Mesenchymal stem cell (in vitro differentiated cells and primary cell): ENCODE results near the gene CPNE8.
A peak's percentile ranks its signal among the peaks of the same experiment; 100 is the strongest.

Experiments
- DNase-seq: peaks from one replicate; pipeline ENCODE4 v3.0.0-alpha.2; 2013
- H2AFZ ChIP-seq: one replicate; pipeline ENCODE4 v1.6.1; 2013; ENCODE audit warnings: low read depth, mild to moderate bottlenecking, control low read depth, inconsistent platforms, low read length, moderate library complexity
- H2AK5ac ChIP-seq: 2 replicates; pipeline ENCODE4 v1.6.1; 2013; ENCODE audit warnings: low read length, moderate library complexity, mild to moderate bottlenecking, inconsistent platforms; ENCODE audit not compliant: severe bottlenecking
- H2BK120ac ChIP-seq: one replicate; pipeline ENCODE4 v1.6.1; 2013; ENCODE audit warnings: low read depth, mild to moderate bottlenecking, inconsistent platforms, low read length, moderate library complexity
- H2BK12ac ChIP-seq, 2 experiments: one replicate each; pipeline ENCODE4 v1.6.1; 2013; ENCODE audit warnings: inconsistent platforms in 2 of 2, low read length in 2 of 2, mild to moderate bottlenecking in 2 of 2, moderate library complexity in 2 of 2, control low read depth in 1 of 2
- H2BK15ac ChIP-seq: one replicate; pipeline ENCODE4 v1.6.1; 2013; ENCODE audit warnings: mild to moderate bottlenecking, low read depth, inconsistent platforms; ENCODE audit not compliant: poor library complexity, severe bottlenecking
- H2BK5ac ChIP-seq: 2 replicates; pipeline ENCODE4 v1.6.1; 2013; ENCODE audit warnings: low read depth, mild to moderate bottlenecking, low read length, control low read depth, inconsistent platforms; ENCODE audit not compliant: poor library complexity, severe bottlenecking
- H3K14ac ChIP-seq, 2 experiments: one replicate each; pipeline ENCODE4 v1.6.1; 2013; ENCODE audit warnings: inconsistent platforms in 2 of 2, low read length in 2 of 2, control low read depth in 1 of 2, mild to moderate bottlenecking in 1 of 2, moderate library complexity in 1 of 2
- H3K18ac ChIP-seq, 2 experiments: one replicate each; pipeline ENCODE4 v1.6.1; 2013; ENCODE audit warnings: inconsistent platforms in 2 of 2, low read length in 2 of 2, control low read depth in 1 of 2, low read depth in 1 of 2, mild to moderate bottlenecking in 1 of 2
- H3K23ac ChIP-seq, 2 experiments: one replicate each; pipeline ENCODE4 v1.6.1; 2013; ENCODE audit warnings: inconsistent platforms in 2 of 2, low read length in 2 of 2, mild to moderate bottlenecking in 2 of 2, moderate library complexity in 2 of 2, control low read depth in 1 of 2
- H3K27ac ChIP-seq: 2 replicates; pipeline ENCODE4 v1.5.1; 2013; ENCODE audit warnings: mild to moderate bottlenecking, moderate library complexity, low read length, control low read depth, inconsistent platforms; ENCODE audit not compliant: poor library complexity, severe bottlenecking
- H3K27me3 ChIP-seq, 2 experiments: 2 replicates each; pipeline versions ENCODE4 v1.6.1 to v1.7.0; 2013; ENCODE audit warnings: low read length in 2 of 2, mild to moderate bottlenecking in 2 of 2, moderate library complexity in 2 of 2, control low read depth in 1 of 2, inconsistent platforms in 1 of 2; ENCODE audit not compliant: control insufficient read depth in 1 of 2, insufficient read depth in 1 of 2
- H3K36me3 ChIP-seq, 2 experiments: 2 replicates each; pipeline versions ENCODE4 v1.6.1 to v1.7.0; 2013; ENCODE audit warnings: low read length in 2 of 2, control low read depth in 1 of 2, inconsistent platforms in 1 of 2, low read depth in 1 of 2, mild to moderate bottlenecking in 1 of 2; ENCODE audit not compliant: insufficient read depth in 2 of 2, control insufficient read depth in 1 of 2
- H3K4ac ChIP-seq, 2 experiments: one replicate each; pipeline ENCODE4 v1.6.1; 2013; ENCODE audit warnings: inconsistent platforms in 2 of 2, low read length in 2 of 2, mild to moderate bottlenecking in 2 of 2, moderate library complexity in 2 of 2, control low read depth in 1 of 2, low read depth in 1 of 2
- H3K4me1 ChIP-seq: 2 replicates; pipeline ENCODE4 v1.6.1; 2013; ENCODE audit warnings: low read depth, low read length, control low read depth; ENCODE audit not compliant: control insufficient read depth, insufficient read depth
- H3K4me2 ChIP-seq: 2 replicates; pipeline ENCODE4 v1.6.1; 2013; ENCODE audit warnings: low read length, mild to moderate bottlenecking, inconsistent platforms; ENCODE audit not compliant: poor library complexity, severe bottlenecking
- H3K4me3 ChIP-seq, 2 experiments: 2 replicates each; pipeline versions ENCODE4 v1.5.1 to v1.7.0; 2013; ENCODE audit warnings: low read length in 2 of 2, mild to moderate bottlenecking in 2 of 2, control low read depth in 1 of 2, low read depth in 1 of 2; ENCODE audit not compliant: insufficient read depth in 1 of 2
- H3K79me1 ChIP-seq: replicated peaks from 2 replicates; pipeline ENCODE4 v1.6.1; 2013; ENCODE audit warnings: mild to moderate bottlenecking, control low read depth, low read length, inconsistent platforms; ENCODE audit not compliant: poor library complexity, severe bottlenecking
- H3K9ac ChIP-seq: 2 replicates; pipeline ENCODE4 v1.7.0; 2013; ENCODE audit warnings: mild to moderate bottlenecking, low read length, moderate library complexity
- H3K9me3 ChIP-seq: 2 replicates; pipeline ENCODE4 v1.7.0; 2013; ENCODE audit warnings: mild to moderate bottlenecking, low read length; ENCODE audit not compliant: control insufficient read depth
- H4K8ac ChIP-seq: one replicate; pipeline ENCODE4 v1.6.1; 2013; ENCODE audit warnings: inconsistent platforms, mild to moderate bottlenecking, low read length, moderate library complexity
- H4K91ac ChIP-seq: one replicate; pipeline ENCODE4 v1.6.1; 2013; ENCODE audit warnings: mild to moderate bottlenecking, low read length, inconsistent platforms
- WGBS: methylation state at CpG from one replicate; pipeline ENCODE4 v1.1.7; 2013; ENCODE audit warnings: mixed read lengths; 5-methylcytosine and 5-hydroxymethylcytosine counted together

CPNE8 gene

DNA sequence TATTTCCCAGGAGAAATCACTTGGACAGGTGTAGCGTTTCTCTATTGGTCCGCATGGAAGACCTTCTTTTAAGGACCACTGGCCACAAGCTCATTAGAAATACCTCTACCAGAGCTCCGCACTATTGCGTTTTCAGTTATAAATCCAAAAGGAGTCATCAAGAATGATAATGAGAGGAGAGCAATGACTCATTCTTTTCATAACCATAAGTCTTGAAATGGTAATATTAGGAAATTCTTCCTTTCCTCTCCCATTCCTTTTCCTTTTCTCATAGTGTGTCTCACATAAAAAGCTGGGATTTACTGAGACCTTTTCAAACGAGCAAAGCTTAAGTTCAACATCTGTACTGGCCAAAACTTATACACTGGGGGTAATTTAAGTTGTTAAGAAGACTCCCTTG, 215.7 kb downstream of the CPNE8 start:
- Histone ChIP-seq H3K79me1 (no peaks in the 10 kb centered on the region), H3K23ac (no peak overlapping the region), H3K4me1 (no peaks in the 10 kb centered on the region), H3K27ac (no peak overlapping the region), H3K9me3 (no peaks in the 10 kb centered on the region), H2AK5ac (no peak overlapping the region), H3K9ac (peak overlapping the region; percentile 43), H2AFZ (no peak overlapping the region), H3K18ac (no peak overlapping the region), H3K4me2 (no peak overlapping the region), H2BK5ac (no peak overlapping the region), H2BK120ac (no peak overlapping the region), H3K14ac (no peak overlapping the region), H2BK15ac (no peak overlapping the region), H3K36me3 (peaks cover 2 to 17% of the 10 kb centered on the region in 2 experiments), H2BK12ac (no peak overlapping the region), H3K27me3 (no peaks in the 10 kb centered on the region), H4K8ac (no peak overlapping the region), H3K4me3 (no peak overlapping the region), H4K91ac (no peak overlapping the region), H3K4ac (no peak overlapping the region)
- 86% methylated on average over 2 of the region's 5 CpGs for WGBS
- DNase-seq, result peak; percentile 2

DNA sequence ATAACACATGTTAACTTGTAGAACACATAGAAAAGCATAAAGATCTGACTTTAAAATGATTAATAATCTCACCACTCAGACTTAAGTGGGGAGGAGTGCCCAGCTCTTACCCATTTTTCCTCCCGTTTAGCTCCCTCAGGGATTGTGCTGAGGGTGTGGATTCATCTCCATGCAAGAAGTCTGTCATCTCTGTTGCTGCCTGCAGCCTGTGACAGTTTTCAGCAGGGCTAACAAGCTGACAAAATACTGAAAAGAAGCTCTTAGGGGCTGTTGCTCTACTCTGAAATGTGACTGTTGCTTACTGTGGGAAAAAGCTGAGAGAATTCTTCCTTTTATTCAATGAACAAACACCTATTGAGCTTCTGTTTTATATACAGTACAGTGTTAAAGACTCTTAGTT, 216.2 kb downstream of the CPNE8 start:
- Histone ChIP-seq H3K27ac (no peak overlapping the region), H3K9ac (no peak overlapping the region), H2BK120ac (no peak overlapping the region), H3K4ac (no peak overlapping the region), H3K4me1 (no peaks in the 10 kb centered on the region), H2AFZ (no peak overlapping the region), H3K18ac (no peak overlapping the region), H3K14ac (no peak overlapping the region), H3K79me1 (no peaks in the 10 kb centered on the region), H4K8ac (no peak overlapping the region), H2BK5ac (no peak overlapping the region), H3K9me3 (no peaks in the 10 kb centered on the region), H3K23ac (no peak overlapping the region), H4K91ac (no peak overlapping the region), H2BK12ac (no peak overlapping the region), H2AK5ac (no peak overlapping the region), H3K4me2 (no peak overlapping the region), H2BK15ac (no peak overlapping the region), H3K4me3 (no peak overlapping the region), H3K36me3 (peaks cover 2 to 21% of the 10 kb centered on the region in 2 experiments), H3K27me3 (no peaks in the 10 kb centered on the region)
- 94% methylated on average over 1 of the region's 1 CpG for WGBS
- DNase-seq, result no peak

DNA sequence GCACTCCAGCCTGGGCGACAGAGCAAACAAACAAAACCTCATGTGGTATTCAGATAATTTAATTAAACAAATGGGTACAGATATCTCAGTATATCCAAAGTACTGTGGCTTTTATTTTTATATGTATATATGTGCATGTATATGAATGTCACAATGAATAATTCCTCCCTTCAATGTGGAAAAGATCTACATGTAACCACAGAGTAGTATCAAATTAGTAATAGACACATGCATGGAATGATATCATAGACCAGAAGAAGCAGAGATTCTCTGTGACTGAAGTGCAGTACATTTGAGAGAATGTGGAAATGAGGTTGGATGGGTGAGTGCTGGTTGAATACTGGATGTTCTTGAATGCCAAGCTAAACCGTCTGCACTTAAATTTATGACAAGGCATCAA, 222.9 kb downstream of the CPNE8 start:
- H3K4me3 ChIP-seq, result no peak overlapping the region
- no peaks in the 10 kb centered on the region for H3K4me1 ChIP-seq
- H3K9me3 ChIP-seq, result no peaks in the 10 kb centered on the region
- H3K27me3 ChIP-seq, result no peaks in the 10 kb centered on the region
- no peak overlapping the region for H2BK12ac ChIP-seq
- no peak overlapping the region for H3K4me2 ChIP-seq
- no peak overlapping the region for H3K18ac ChIP-seq
- no peak overlapping the region for H2BK5ac ChIP-seq
- no peak overlapping the region for H3K23ac ChIP-seq
- no peak overlapping the region for H3K4ac ChIP-seq
- no peak for DNase-seq
- no peaks in the 10 kb centered on the region for H3K79me1 ChIP-seq
- H4K8ac ChIP-seq, result no peak overlapping the region
- no peak overlapping the region for H3K9ac ChIP-seq
- no peak overlapping the region for H3K27ac ChIP-seq
- no peak overlapping the region for H2BK120ac ChIP-seq
- H3K14ac ChIP-seq, result no peak overlapping the region
- H2AFZ ChIP-seq, result no peak overlapping the region
- WGBS, result 100% methylated on average over 1 of the region's 2 CpGs
- peaks cover 2 to 28% of the 10 kb centered on the region in 2 experiments for H3K36me3 ChIP-seq
- H2AK5ac ChIP-seq, result no peak overlapping the region
- no peak overlapping the region for H4K91ac ChIP-seq
- H2BK15ac ChIP-seq, result no peak overlapping the region

DNA sequence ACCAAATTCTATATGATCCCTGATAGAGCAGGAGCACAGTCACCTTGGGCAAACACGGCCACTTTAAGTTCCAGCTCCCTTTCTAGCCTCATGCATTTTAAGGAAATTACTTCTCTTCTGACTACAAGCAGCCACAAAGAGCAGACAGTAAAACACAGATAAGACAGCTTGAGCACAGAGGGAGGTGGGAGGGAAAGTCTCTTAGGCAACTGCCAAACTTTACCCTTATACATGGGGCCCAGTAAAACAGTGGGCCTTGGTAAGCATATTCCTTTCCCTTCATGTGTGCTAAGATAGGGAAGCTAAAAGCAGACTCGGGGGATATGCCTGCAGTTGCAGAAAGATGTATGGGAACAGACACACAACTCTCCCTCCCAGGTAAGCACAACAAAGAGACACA, 235.9 kb downstream of the CPNE8 start:
- no peak overlapping the region for H2BK5ac ChIP-seq
- no peak overlapping the region for H3K4me2 ChIP-seq
- H3K4ac ChIP-seq, result no peak overlapping the region
- no peak overlapping the region for H4K8ac ChIP-seq
- WGBS, result 65% methylated on average over 2 of the region's 2 CpGs
- H2BK120ac ChIP-seq, result no peak overlapping the region
- H2AFZ ChIP-seq, result no peak overlapping the region
- H2AK5ac ChIP-seq, result no peak overlapping the region
- H3K27ac ChIP-seq, result no peak overlapping the region
- H3K18ac ChIP-seq, result no peak overlapping the region
- no peak overlapping the region for H4K91ac ChIP-seq
- H3K23ac ChIP-seq, result no peak overlapping the region
- H2BK12ac ChIP-seq, result no peak overlapping the region
- H3K4me3 ChIP-seq, result no peak overlapping the region
- no peak overlapping the region for H3K9ac ChIP-seq
- peaks cover 0 to 9% of the 10 kb centered on the region in 2 experiments for H3K36me3 ChIP-seq
- H2BK15ac ChIP-seq, result no peak overlapping the region
- no peaks in the 10 kb centered on the region for H3K4me1 ChIP-seq
- no peaks in the 10 kb centered on the region for H3K9me3 ChIP-seq
- DNase-seq, result peak; percentile 5
- H3K27me3 ChIP-seq, result no peaks in the 10 kb centered on the region
- no peaks in the 10 kb centered on the region for H3K79me1 ChIP-seq
- H3K14ac ChIP-seq, result no peak overlapping the region
